GM19240 (cell line): ENCODE measurements around the gene PDPK1.
"Not testable (repeated sequence)": the region's sequence is repeated elsewhere in the genome, so short reads cannot be mapped to it uniquely, and the experiment has no call there.

Experiments used
- DNase-seq: peaks from one replicate; pipeline ENCODE4 v3.0.0; 2011; ENCODE audit warnings: low spot score; ENCODE audit not compliant: insufficient read length

PDPK1 gene

GRCh38 chr16:2586901-2587480 lies 49.2 kb downstream of the PDPK1 start:
- DNase-seq: no peak

GRCh38 chr16:2587891-2588565 lies 50.2 kb downstream of the PDPK1 start:
- no peak for DNase-seq

- no peak for DNase-seq
Observed at GRCh38 chr16:2591476-2592240, 53.8 kb downstream of the PDPK1 start.

GRCh38 chr16:2592786-2593185 lies 55.0 kb downstream of the PDPK1 start:
- no peak for DNase-seq

DNA sequence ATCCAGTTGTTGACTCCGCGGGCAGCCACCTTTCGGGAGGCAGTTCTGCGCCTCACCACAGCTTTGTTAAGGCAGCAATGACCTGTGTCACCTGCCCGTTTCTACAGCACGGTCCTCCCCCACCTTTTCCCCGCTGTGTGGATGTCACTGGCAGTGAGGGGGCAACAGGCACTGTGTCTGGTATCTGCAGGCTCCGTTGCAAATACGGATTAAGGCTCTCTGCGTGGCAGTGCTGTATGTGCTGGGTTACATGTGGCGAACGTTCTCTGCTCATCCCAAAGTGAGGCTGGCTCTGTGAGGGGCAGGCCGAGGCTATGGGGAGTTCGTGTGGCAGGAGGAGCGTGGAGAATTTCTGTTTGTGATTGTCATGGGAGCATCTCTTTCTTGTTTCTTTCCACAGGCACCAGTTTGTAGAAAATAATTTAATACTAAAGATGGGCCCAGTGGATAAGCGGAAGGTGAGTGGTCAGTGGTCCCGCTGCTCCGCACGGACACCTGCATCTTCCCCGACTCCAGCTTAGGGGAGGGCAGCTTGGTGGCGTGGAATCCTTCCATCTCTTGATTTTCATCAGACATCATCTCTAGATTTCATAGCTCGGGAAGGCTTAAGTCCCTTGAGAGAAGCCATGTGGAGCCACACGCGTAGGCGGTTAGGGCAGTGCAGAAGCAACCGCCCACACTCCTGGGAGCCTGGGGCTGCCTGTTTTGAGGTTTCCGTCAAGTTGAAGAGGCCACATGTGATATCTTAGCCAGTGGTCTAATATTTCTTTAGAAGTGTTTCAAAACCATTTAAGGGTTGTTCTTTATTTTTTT lies 57.8 kb downstream of the PDPK1 start:
- no peak for DNase-seq

GRCh38 chr16:2596747-2597559 lies 59.1 kb downstream of the PDPK1 start:
- DNase-seq: no peak

DNA sequence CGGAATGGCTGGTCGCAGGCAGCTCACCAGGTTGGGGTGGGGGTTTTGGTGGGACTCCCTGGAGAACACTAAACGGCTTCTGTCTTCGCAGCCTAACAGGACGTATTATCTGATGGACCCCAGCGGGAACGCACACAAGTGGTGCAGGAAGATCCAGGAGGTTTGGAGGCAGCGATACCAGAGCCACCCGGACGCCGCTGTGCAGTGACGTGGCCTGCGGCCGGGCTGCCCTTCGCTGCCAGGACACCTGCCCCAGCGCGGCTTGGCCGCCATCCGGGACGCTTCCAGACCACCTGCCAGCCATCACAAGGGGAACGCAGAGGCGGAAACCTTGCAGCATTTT lies 59.7 kb downstream of the PDPK1 start:
- DNase-seq: no peak

GRCh38 chr16:2598133-2598641 lies 60.4 kb downstream of the PDPK1 start:
- DNase-seq: no peak

- DNase-seq: no peak
Observed at GRCh38 chr16:2598723-2599122, 60.9 kb downstream of the PDPK1 start.

DNA sequence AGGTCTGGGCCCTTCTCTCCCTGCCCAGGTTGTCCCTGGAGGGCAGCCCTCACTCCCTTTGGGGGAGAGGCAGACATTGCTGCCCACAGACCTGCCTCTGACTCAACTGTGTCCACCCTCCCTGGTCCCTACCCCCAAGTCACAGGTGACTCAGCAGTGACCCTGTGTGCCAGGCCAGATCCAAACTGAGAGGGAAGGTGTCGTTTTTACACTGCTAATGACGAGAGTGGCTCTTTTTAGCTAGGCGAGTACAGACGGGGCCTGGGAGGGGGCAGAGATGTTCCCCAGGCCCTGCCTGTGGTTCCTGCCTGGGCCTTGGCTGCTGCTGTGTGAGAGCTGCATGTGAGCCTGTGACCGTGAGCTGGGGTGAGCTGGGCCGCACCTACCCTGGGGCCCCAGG lies 61.3 kb downstream of the PDPK1 start:
- not testable (repeated sequence) for DNase-seq

- not testable (repeated sequence) for DNase-seq
Observed at GRCh38 chr16:2599785-2600184, 62.0 kb downstream of the PDPK1 start.

GRCh38 chr16:2601301-2602025 lies 63.6 kb downstream of the PDPK1 start:
- not testable (repeated sequence) for DNase-seq

DNA sequence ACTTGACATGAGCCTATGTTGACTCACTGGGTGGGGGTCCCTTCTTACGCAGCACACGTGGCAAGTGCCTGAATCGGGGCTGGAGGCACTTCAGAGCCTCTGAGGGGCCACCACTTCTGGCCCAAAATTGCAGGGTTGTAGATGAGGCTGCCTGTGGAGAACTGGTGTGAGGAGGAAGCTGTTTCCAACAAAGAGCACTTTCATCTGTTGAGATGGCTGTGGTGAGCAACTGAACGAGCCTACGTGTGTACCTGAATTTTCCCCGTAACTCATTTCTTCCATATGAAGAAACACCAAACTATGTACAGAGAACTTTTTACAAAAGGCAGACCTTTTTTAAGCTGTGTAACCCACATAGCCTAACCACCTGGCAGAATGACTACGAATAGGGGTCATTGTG lies 64.4 kb downstream of the PDPK1 start:
- not testable (repeated sequence) for DNase-seq

DNA sequence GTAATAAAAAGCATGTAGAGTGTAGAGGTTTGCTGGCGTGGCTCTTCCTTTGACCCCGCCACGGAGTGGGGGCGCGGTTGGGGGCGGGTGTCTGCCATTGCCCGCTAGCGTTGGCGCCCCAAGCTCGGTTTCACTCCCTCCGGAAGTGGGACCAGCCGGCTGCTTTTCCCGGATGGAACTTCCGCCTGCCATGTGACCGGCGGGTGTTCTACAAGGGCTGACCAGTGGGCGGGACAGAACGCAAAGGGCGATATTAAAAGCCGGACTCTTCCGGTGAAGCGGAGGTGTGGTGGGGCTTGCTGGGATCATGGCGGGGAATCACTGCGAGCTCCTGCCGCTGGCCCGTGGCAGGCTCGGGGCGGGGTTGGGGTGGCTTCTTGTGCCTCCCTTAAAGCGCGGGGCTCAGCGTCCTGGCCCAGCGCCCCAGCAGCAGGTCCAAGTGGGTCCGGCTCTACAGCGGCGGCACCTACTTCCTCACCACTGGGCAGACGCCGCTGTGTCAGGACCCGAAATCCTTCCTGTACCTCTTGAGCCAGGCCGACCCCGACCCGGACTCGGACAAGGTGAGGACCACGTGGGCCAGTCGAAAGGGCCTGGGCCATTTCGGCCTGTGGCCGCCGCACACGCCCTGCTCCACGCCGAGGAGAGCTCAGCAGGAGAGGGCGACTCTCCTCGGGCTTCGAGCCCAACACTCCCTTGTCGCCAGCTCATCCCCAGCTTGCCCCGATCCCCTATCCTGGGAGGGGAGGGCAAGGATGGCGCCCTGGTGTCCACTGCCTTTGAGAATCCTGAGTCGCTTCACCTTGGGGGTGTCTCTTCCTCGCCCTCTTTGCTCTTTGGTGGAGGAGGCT lies 65.6 kb downstream of the PDPK1 start:
- peak; percentile 100 for DNase-seq

GRCh38 chr16:2604016-2604369 lies 66.2 kb downstream of the PDPK1 start:
- DNase-seq: not testable (repeated sequence)

GRCh38 chr16:2606820-2607219 lies 69.0 kb downstream of the PDPK1 start:
- DNase-seq: not testable (repeated sequence)

DNA sequence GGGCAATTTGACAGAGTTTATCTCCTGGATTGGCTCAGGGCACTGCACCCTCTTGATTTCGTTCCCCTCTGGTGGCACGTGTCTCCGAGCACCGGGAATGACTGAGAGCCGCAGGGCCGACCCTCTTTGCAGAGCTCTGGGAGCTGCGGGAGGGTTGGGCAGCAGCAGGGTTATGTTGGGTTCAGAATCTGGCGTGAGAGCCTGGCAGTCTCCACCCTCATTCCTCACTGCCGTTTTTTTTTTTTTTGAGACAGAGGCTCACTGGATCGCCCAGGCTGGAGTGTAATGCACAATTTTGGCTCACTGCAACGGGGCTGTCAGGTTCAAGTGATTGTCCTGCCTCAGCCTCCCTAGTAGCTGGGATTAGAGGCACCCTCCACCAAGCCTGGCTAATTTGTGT lies 71.5 kb downstream of the PDPK1 start:
- not testable (repeated sequence) for DNase-seq

DNA sequence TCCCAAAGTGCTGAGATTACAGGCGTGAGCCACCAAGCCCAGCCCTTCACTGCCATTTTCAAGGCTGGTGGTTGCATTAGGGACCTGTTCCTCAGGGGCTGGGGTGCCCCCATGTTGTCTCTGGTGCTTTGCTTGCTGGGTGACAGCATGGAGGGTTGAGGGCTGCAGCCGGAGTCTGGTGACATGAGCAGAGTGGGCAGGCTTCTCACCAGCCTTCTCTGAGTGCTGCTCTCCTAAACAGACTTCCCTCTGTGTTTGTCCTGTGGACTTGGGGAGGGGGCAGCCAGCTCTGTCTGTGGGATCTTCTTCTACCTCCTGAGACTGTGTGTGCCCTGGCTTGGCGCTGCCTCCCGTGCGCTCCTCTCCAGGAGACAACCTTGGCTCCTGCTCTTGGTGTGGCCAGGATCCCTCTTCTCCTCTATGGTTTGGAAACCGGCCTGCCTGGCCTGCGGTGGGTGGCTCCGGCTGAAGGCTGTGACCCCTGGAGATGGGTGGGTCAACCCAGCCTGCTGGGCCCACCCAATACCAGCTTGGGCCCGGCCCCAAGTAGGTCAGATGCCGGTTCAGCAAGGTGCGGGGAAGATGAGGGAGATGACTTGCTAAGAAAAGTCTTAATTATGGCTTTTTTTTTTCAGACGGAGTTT lies 72.1 kb downstream of the PDPK1 start:
- no peak for DNase-seq
